ENCODE results near the gene ABCA7. TPM values are rescaled to one million over a fixed set of nuclear protein-coding genes. Genes with fewer than 3 reads are reported as not detected.

Gene ABCA7
- total and polyA plus RNA-seq, 2 of the 13 experiments (the other 11 are each of a cell fraction or from before 2014, with no cell fraction given) = 4.4 to 32.4 TPM

DNA sequence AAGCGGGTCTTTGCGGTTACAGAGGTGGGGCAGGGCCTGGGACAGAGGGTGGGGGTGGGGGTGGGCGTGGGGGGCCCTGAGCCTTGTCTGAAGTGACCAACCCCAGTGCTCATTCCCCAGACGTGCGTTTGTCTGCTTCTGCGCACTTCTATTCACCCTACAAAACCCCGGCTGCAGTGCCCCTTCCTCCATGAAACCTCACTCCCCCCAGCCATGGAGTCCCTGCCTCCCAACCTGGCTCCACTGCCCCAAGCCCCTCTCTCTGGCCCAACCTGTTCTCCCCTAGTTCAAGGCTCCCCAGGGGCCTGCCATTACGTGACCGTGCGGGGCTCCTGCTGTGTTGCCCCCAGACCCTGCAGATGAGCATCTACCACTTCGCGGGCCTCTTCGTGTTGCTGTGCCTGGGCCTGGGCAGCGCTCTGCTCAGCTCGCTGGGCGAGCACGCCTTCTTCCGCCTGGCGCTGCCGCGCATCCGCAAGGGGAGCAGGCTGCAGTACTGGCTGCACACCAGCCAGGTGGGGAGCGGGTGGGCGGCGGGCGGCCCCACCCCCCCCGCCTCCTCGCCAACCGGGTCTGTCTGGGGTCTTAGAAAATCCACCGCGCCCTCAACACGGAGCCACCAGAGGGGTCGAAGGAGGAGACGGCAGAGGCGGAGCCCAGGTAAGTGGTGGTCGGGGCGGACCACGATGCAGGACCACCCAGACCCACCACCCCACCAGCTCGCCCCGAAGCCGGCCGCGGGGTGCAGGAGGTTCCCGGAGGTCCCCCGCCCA, 31.5 kb upstream of the ABCA7 start (continued):
- TF ChIP-seq THYN1 (CRISPR knock-in tag; IDR thresholded peaks at IDR 0.05; ENCODE audit: borderline replicate concordance, low read depth) (no peak), SP140L (CRISPR knock-in tag; IDR thresholded peaks at IDR 0.05; ENCODE audit: borderline replicate concordance) (no peak), ZNF75D (CRISPR knock-in tag; IDR thresholded peaks at IDR 0.05; ENCODE audit: borderline replicate concordance) (no peak), NR2C2 (CRISPR knock-in tag; IDR thresholded peaks at IDR 0.05; ENCODE audit: borderline replicate concordance) (no peak), ATF7 (IDR thresholded peaks at IDR 0.05) (no peak), ATF7 (CRISPR knock-in tag; IDR thresholded peaks at IDR 0.05) (no peak)
- TF ChIP-seq, protein P1, sequence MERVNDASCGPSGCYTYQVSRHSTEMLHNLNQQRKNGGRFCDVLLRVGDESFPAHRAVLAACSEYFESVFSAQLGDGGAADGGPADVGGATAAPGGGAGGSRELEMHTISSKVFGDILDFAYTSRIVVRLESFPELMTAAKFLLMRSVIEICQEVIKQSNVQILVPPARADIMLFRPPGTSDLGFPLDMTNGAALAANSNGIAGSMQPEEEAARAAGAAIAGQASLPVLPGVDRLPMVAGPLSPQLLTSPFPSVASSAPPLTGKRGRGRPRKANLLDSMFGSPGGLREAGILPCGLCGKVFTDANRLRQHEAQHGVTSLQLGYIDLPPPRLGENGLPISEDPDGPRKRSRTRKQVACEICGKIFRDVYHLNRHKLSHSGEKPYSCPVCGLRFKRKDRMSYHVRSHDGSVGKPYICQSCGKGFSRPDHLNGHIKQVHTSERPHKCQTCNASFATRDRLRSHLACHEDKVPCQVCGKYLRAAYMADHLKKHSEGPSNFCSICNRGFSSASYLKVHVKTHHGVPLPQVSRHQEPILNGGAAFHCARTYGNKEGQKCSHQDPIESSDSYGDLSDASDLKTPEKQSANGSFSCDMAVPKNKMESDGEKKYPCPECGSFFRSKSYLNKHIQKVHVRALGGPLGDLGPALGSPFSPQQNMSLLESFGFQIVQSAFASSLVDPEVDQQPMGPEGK (CRISPR knock-in tag; IDR thresholded peaks at IDR 0.05) = no peak
- TF ChIP-seq, protein P2, sequence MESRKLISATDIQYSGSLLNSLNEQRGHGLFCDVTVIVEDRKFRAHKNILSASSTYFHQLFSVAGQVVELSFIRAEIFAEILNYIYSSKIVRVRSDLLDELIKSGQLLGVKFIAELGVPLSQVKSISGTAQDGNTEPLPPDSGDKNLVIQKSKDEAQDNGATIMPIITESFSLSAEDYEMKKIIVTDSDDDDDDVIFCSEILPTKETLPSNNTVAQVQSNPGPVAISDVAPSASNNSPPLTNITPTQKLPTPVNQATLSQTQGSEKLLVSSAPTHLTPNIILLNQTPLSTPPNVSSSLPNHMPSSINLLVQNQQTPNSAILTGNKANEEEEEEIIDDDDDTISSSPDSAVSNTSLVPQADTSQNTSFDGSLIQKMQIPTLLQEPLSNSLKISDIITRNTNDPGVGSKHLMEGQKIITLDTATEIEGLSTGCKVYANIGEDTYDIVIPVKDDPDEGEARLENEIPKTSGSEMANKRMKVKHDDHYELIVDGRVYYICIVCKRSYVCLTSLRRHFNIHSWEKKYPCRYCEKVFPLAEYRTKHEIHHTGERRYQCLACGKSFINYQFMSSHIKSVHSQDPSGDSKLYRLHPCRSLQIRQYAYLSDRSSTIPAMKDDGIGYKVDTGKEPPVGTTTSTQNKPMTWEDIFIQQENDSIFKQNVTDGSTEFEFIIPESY (CRISPR knock-in tag; IDR thresholded peaks at IDR 0.05) = peak; percentile 26; the same call in 1 of the 2 replicates
- TF ChIP-seq, protein P3, sequence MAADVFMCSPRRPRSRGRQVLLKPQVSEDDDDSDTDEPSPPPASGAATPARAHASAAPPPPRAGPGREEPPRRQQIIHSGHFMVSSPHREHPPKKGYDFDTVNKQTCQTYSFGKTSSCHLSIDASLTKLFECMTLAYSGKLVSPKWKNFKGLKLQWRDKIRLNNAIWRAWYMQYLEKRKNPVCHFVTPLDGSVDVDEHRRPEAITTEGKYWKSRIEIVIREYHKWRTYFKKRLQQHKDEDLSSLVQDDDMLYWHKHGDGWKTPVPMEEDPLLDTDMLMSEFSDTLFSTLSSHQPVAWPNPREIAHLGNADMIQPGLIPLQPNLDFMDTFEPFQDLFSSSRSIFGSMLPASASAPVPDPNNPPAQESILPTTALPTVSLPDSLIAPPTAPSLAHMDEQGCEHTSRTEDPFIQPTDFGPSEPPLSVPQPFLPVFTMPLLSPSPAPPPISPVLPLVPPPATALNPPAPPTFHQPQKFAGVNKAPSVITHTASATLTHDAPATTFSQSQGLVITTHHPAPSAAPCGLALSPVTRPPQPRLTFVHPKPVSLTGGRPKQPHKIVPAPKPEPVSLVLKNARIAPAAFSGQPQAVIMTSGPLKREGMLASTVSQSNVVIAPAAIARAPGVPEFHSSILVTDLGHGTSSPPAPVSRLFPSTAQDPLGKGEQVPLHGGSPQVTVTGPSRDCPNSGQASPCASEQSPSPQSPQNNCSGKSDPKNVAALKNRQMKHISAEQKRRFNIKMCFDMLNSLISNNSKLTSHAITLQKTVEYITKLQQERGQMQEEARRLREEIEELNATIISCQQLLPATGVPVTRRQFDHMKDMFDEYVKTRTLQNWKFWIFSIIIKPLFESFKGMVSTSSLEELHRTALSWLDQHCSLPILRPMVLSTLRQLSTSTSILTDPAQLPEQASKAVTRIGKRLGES (CRISPR knock-in tag; IDR thresholded peaks at IDR 0.05; ENCODE audit: borderline replicate concordance) = no peak

Measured in HepG2 (cell line).